ENCODE results near the gene ARMC9.
"Not testable (repeated sequence)": the region's sequence is repeated elsewhere in the genome, so short reads cannot be mapped to it uniquely, and the experiment has no call there.

Gene ARMC9

GRCh38 chr2:231239751-231240150 is 41.3 kb downstream of the ARMC9 start:
- Mint-ChIP-seq H3K36me3 (no peaks in the 10 kb centered on the region), H3K4me1 (no peaks in the 10 kb centered on the region), H3K4me3 (no peak overlapping the region), H3K9me3 (no peaks in the 10 kb centered on the region), H3K27ac (no peak overlapping the region)
- DNase-seq (ENCODE audit: low spot score in 2 of 2) (no peak), ATAC-seq (no peak)

DNA sequence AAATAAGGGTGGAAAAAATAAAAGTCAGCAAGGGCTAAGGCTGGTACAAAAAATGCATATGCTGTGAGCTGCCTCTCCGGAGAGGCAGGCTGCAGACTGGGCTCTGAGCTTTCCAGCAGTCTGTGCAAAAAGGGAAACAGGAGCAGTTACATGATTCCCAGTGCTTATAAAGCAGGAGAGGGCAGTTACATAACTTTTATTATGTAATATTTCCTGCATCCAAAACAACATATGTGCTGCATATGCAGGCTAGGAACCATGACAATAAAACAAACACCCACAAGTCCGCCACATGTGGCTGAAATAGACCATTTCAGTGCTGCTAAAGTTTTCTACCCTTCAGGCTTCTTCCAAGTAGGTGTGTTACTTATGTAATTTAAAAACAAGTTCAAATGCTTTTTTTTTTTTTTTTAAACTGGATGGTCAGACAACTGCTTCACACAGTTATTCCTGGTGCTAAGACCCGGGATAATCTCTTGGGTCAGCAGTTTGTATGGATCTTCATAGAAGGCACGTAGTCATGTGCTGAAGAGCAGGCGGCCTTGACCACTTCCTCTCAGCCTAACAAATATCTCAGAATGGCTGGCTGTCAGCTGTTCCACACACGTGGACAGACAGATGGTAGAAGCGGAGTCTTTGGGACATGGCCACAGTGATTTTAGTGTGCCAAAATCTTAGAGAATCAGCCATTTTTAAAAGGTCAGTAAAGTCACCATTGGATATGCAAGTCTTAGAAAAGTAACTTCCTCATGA is 43.5 kb downstream of the ARMC9 start:
- DNase-seq (ENCODE audit: low spot score in 2 of 2) (no peak), ATAC-seq (no peak)
- Mint-ChIP-seq H3K27ac (no peak overlapping the region), H3K36me3 (no peaks in the 10 kb centered on the region), H3K9me3 (no peaks in the 10 kb centered on the region), H3K4me3 (no peak overlapping the region), H3K4me1 (no peaks in the 10 kb centered on the region)

GRCh38 chr2:231243866-231244265 is 45.4 kb downstream of the ARMC9 start:
- H3K4me3 Mint-ChIP-seq, result no peak overlapping the region
- DNase-seq (ENCODE audit: low spot score in 2 of 2) (no peak), ATAC-seq (no peak)
- H3K27ac Mint-ChIP-seq, result no peak overlapping the region
- H3K4me1 Mint-ChIP-seq, result no peaks in the 10 kb centered on the region
- H3K9me3 Mint-ChIP-seq, result no peaks in the 10 kb centered on the region
- H3K36me3 Mint-ChIP-seq, result no peaks in the 10 kb centered on the region

- Mint-ChIP-seq H3K4me1 (no peaks in the 10 kb centered on the region), H3K9me3 (no peaks in the 10 kb centered on the region), H3K4me3 (no peak overlapping the region), H3K36me3 (no peaks in the 10 kb centered on the region), H3K27ac (no peak overlapping the region)
- DNase-seq (ENCODE audit: low spot score in 2 of 2) (no peak), ATAC-seq (no peak)
Observed at GRCh38 chr2:231244382-231245248, 46.2 kb downstream of the ARMC9 start.

GRCh38 chr2:231245249-231246094 is 47.0 kb downstream of the ARMC9 start:
- Mint-ChIP-seq H3K27ac (no peak overlapping the region), H3K4me3 (no peak overlapping the region), H3K4me1 (no peaks in the 10 kb centered on the region), H3K36me3 (no peaks in the 10 kb centered on the region), H3K9me3 (no peaks in the 10 kb centered on the region)
- no peak for DNase-seq (ENCODE audit: low spot score in 2 of 2)
- no peak for ATAC-seq

DNA sequence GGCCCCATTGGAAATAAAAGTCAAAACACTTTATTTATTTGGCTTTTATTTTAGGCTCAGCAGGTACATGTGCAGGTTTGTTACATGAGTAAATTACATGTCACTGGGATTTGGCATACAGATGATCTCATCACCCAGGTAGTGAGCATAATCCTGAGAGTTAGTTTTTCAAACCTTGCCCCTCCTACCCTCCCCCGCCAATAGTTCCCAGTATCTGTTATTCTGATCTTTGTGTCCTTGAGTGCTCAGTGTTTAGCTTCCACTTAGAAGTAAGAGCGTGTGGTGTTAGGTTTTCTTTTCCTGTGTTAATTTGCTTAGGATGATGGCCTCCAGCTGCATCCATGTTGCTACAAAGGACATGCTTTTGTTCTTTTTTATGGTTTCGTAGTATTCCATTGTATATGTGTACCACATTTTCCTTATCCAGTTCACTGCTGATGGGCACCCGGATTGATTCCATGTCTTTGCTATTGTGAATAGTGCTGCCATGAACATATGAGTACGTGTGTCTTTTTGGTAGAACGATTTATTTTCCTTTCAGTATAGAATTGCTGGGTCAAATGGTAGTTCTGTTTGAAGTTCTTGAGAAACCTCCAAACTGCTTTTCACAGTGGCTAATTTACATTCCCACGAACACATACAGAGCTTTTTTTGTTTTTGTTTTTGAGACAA is 47.9 kb downstream of the ARMC9 start:
- DNase-seq (ENCODE audit: low spot score in 2 of 2) (no peak), ATAC-seq (no peak)
- Mint-ChIP-seq H3K9me3 (no peaks in the 10 kb centered on the region), H3K27ac (no peak overlapping the region), H3K4me3 (no peak overlapping the region), H3K4me1 (no peaks in the 10 kb centered on the region), H3K36me3 (no peaks in the 10 kb centered on the region)

DNA sequence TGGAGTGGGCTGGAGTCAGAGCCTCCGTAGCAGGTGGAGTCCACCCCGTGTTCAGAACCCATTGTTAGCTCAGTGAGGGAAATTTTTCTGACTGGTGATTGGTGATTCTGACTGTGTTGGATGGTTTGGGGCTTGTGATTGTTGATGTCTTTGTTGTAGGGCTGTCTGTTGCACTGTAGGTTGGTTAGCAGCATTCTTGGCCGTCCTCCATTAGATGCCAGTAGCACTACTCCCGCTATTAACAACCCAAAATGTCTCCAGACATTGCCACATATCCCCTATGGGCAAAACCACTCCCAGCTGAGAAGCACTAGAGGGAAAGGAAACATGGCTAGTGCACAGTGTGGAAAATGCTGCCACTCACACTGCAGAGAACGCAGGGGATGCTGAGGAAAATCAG is 51.7 kb downstream of the ARMC9 start:
- DNase-seq (ENCODE audit: low spot score in 2 of 2) (no peak), ATAC-seq (no peak)
- Mint-ChIP-seq H3K4me3 (no peak overlapping the region), H3K9me3 (no peaks in the 10 kb centered on the region), H3K36me3 (no peaks in the 10 kb centered on the region), H3K4me1 (no peaks in the 10 kb centered on the region), H3K27ac (no peak overlapping the region)

DNA sequence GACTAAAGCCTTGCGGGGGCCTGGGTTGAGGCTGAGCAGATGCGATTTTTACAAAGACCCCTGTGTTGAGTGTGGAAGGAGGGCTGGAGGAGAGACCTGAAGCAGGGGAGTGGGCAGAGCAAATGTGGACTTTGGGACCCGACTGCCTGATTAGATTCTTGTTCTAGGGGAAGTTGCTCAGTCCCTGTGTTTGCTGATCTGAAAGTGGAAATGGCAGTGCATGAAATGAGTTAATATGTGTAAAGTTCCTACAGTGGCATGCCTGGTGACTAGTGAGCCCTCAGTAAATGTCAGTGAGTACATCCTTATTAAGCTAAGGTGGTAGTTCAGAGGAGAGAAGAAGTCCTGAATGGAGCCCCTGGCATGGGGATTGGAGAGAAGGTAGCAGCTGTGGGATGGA is 52.3 kb downstream of the ARMC9 start:
- no peaks in the 10 kb centered on the region for H3K9me3 Mint-ChIP-seq
- no peak overlapping the region for H3K4me3 Mint-ChIP-seq
- DNase-seq (ENCODE audit: low spot score in 2 of 2), result no peak
- no peaks in the 10 kb centered on the region for H3K4me1 Mint-ChIP-seq
- no peak overlapping the region for H3K27ac Mint-ChIP-seq
- ATAC-seq, result no peak
- H3K36me3 Mint-ChIP-seq, result no peaks in the 10 kb centered on the region

- not testable (repeated sequence) for H3K4me3 Mint-ChIP-seq; DNase-seq (ENCODE audit: low spot score in 2 of 2); H3K36me3 Mint-ChIP-seq; H3K9me3 Mint-ChIP-seq; H3K4me1 Mint-ChIP-seq; ATAC-seq; H3K27ac Mint-ChIP-seq
Observed at GRCh38 chr2:231253292-231253691, 54.9 kb downstream of the ARMC9 start.

DNA sequence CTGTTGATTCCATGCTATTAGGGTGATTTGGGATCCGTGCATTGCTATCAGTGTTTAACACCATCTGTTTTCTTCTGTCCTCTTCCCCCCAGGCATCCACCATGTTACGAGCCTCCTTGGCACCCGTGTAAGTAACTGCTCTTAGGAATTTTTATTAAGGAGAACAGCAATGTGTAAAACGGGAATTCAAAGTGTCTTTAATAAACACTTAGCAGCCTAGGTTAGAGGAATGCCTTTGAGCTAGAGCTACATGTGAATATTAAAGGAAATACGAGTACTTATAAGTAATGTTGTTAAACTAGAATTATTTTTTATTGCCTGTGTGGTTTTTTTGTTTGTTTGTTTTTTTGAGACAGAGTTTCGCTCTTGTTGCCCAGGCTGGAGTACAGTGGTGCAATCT is 58.1 kb downstream of the ARMC9 start:
- Mint-ChIP-seq H3K27ac (no peak overlapping the region), H3K9me3 (no peaks in the 10 kb centered on the region), H3K4me3 (no peak overlapping the region), H3K36me3 (no peaks in the 10 kb centered on the region), H3K4me1 (peaks cover 6% of the 10 kb centered on the region)
- no peak for ATAC-seq
- no peak for DNase-seq (ENCODE audit: low spot score in 2 of 2)

GRCh38 chr2:231257763-231258162 is 59.3 kb downstream of the ARMC9 start:
- Mint-ChIP-seq H3K36me3 (no peaks in the 10 kb centered on the region), H3K27ac (no peak overlapping the region), H3K9me3 (no peaks in the 10 kb centered on the region), H3K4me3 (no peak overlapping the region), H3K4me1 (peaks cover 6% of the 10 kb centered on the region)
- ATAC-seq (no peak), DNase-seq (ENCODE audit: low spot score in 2 of 2) (no peak)

DNA sequence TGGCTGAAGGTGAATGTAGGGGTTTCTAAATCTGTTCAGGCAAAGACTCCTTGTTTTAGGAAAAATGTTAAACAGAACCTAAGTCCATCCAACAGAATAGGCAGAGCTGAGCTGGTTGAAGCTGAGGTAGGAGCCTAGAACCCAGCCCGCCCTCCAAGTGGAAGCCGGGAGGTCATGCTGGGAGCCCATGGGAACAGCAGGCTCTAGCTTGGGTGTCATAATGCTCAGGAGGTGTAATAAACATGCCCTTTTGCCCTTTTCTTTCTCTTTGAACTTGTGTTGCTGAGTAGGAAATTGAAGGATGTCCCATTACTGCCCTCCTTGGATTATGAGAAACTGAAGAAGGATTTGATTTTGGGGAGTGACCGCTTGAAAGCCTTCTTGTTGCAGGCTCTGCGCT is 60.3 kb downstream of the ARMC9 start:
- no peaks in the 10 kb centered on the region for H3K36me3 Mint-ChIP-seq
- H3K27ac Mint-ChIP-seq, result no peak overlapping the region
- H3K4me1 Mint-ChIP-seq, result peaks cover 6% of the 10 kb centered on the region
- ATAC-seq, result no peak
- DNase-seq (ENCODE audit: low spot score in 2 of 2), result no peak
- H3K4me3 Mint-ChIP-seq, result no peak overlapping the region
- H3K9me3 Mint-ChIP-seq, result no peaks in the 10 kb centered on the region

- DNase-seq (ENCODE audit: low spot score in 2 of 2), result no peak
- Mint-ChIP-seq H3K4me3 (no peak overlapping the region), H3K4me1 (peaks cover 6% of the 10 kb centered on the region), H3K9me3 (no peaks in the 10 kb centered on the region), H3K27ac (peak overlapping the region; percentile 23), H3K36me3 (no peaks in the 10 kb centered on the region)
- peak; percentile 26 for ATAC-seq
Observed at GRCh38 chr2:231259104-231259503, 60.7 kb downstream of the ARMC9 start.

DNA sequence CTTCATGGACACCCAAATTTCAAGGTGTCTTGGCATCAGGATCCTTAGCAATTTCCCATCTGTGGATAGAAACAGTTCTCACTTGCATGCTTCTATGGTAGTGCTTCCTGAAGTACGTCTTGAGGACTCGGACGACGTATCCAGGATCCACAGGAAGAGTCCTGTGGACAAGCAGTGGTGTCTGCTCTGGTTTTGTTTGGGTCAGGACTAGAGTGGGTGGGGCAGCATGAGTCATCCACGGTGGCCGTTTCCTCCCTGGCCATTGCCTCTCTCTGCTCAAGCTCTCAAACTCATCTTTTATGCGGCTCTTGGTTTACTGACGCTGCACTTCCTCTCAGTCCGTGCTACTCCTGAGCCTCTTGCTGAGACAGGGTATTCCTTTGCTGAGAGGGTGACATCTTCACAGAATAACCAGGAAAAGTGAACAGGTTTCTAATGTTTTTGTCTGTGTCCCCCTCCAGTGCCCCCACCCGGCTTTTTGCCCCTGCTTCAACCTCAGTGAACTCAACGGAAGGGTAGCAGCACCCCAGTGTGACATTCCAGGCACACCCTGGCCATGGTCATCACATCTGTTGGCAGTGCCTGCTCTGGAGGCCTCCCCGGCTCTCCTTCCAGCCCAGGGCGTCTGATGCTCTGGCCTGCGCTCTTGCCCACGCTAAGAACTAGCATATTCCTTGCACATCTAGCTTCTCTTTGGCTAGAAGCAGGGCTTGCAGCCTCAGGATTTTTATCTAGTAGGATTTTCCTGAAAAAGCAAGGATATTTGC is 62.2 kb downstream of the ARMC9 start:
- H3K9me3 Mint-ChIP-seq, result no peaks in the 10 kb centered on the region
- no peak overlapping the region for H3K4me3 Mint-ChIP-seq
- H3K4me1 Mint-ChIP-seq, result peaks cover 6% of the 10 kb centered on the region
- no peak overlapping the region for H3K27ac Mint-ChIP-seq
- H3K36me3 Mint-ChIP-seq, result no peaks in the 10 kb centered on the region
- ATAC-seq (no peak), DNase-seq (ENCODE audit: low spot score in 2 of 2) (no peak)

Data from stimulated activated effector memory CD8-positive, alpha-beta T cell treated with anti-CD3 and anti-CD28 coated beads, Interleukin-12 subunit alpha, Interleukin-12 subunit beta, amount 100 ng/mL, for 72 hours (primary cell).